Spleen (tissue), 7 donors: ENCODE measurements around the gene WDR73.

Experiments
- CTCF ChIP-seq, 11 experiments: fragments of 200-600 bp in 7 of 11; fragments of 450-650 bp in 4 of 11; sonication (generic) in 4 of 11; IDR thresholded peaks in 8 of 11; conservative IDR thresholded peaks in 3 of 11; 1 replicate in 7 of 11; 2 replicates in 4 of 11; pipeline versions ENCODE4 v1.4.0 to v1.8.0; 2016 to 2021; ENCODE audit warnings: antibody characterized with exemption in 11 of 11, inconsistent platforms in 4 of 11, mild to moderate bottlenecking in 1 of 11
- POLR2AphosphoS5 ChIP-seq, 3 donors: sonication (generic); formaldehyde crosslinking; IDR thresholded peaks; one replicate each; pipeline ENCODE4 v1.5.1; 2017; ENCODE audit warnings: antibody characterized with exemption in 3 of 3
- donor health status: DM: no; HTN: no; CAD: no; lungs with moderate emphysema.
- donor health status: DM: no; HTN: no; CAD: no.
- donor health status: DM: no; HTN: no; CAD: no.

- TF ChIP-seq CTCF (IDR thresholded peaks at IDR 0.05 in 8 of 11, conservative IDR thresholded peaks at IDR 0.05 in 3 of 11) (no peak), POLR2AphosphoS5 (IDR thresholded peaks at IDR 0.05) (peak in 2 of 3 donors; percentile 14 to 18)
Observed at GRCh38 chr15:84645997-84646396, 8.1 kb downstream of the WDR73 start.
